ENCODE data around the gene SOS1.

DNA sequence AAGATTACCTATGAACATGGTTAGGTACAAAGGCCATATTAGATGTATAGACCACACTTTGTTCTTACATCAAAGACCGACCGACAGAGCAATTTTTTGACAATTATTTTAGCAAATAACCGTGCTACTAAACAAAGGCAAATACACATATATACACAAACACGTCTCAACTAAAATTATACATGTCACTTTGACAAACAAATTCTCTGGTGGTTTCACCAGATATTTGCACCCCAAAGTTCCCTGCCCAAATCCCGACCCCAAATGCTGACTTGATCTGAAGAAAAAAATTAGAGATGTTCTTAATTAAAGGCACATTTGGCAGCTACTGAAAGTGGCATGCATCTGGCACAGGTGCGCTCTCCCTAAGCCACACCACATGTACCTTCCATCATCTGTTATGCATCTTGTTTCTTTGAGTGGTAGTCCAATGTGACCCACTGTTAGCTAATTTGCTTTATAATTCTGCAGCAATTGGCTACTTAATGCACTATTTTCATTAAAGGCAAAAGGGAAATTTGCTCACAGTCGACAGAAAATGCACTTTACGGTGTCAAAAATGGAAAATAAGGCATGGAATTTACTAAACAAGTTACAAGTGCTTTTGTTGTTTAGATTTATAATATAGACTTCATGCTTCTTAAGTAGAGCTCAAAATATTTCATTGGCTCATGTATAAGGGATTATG, 139.0 kb downstream of the SOS1 start:
- no peak for TF ChIP-seq TAF1 (IDR thresholded peaks at IDR 0.05; ENCODE audit: borderline replicate concordance, low read depth, low read length)
- no peak for TF ChIP-seq JUND (IDR thresholded peaks at IDR 0.05)
- no peak for TF ChIP-seq NFIC (IDR thresholded peaks at IDR 0.05; ENCODE audit: borderline replicate concordance)
- TF ChIP-seq, protein P1, sequence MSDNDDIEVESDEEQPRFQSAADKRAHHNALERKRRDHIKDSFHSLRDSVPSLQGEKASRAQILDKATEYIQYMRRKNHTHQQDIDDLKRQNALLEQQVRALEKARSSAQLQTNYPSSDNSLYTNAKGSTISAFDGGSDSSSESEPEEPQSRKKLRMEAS (IDR thresholded peaks at IDR 0.05; ENCODE audit: low read depth): no peak
- TF ChIP-seq SIN3A (IDR thresholded peaks at IDR 0.05; ENCODE audit: borderline replicate concordance, low read depth, low read length): no peak
- TF ChIP-seq YY1 (IDR thresholded peaks at IDR 0.05; ENCODE audit: low read depth): no peak
- TF ChIP-seq, protein P2, sequence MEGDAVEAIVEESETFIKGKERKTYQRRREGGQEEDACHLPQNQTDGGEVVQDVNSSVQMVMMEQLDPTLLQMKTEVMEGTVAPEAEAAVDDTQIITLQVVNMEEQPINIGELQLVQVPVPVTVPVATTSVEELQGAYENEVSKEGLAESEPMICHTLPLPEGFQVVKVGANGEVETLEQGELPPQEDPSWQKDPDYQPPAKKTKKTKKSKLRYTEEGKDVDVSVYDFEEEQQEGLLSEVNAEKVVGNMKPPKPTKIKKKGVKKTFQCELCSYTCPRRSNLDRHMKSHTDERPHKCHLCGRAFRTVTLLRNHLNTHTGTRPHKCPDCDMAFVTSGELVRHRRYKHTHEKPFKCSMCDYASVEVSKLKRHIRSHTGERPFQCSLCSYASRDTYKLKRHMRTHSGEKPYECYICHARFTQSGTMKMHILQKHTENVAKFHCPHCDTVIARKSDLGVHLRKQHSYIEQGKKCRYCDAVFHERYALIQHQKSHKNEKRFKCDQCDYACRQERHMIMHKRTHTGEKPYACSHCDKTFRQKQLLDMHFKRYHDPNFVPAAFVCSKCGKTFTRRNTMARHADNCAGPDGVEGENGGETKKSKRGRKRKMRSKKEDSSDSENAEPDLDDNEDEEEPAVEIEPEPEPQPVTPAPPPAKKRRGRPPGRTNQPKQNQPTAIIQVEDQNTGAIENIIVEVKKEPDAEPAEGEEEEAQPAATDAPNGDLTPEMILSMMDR (IDR thresholded peaks at IDR 0.05): no peak
- no peak for TF ChIP-seq TEAD4 (IDR thresholded peaks at IDR 0.05; ENCODE audit: borderline replicate concordance, insufficient read depth)
- TF ChIP-seq POLR2AphosphoS5 (IDR thresholded peaks at IDR 0.05; ENCODE audit: low read depth, low read length): no peak
- TF ChIP-seq EP300 (IDR thresholded peaks at IDR 0.05; ENCODE audit: borderline replicate concordance in 1 of 2, low read depth in 1 of 2, low read length in 1 of 2): no peak
- TF ChIP-seq FOXJ3 (CRISPR knock-in tag; IDR thresholded peaks at IDR 0.05): no peak
- TF ChIP-seq MEF2A (IDR thresholded peaks at IDR 0.05; ENCODE audit: borderline replicate concordance, low read depth): no peak
- TF ChIP-seq, protein P3, sequence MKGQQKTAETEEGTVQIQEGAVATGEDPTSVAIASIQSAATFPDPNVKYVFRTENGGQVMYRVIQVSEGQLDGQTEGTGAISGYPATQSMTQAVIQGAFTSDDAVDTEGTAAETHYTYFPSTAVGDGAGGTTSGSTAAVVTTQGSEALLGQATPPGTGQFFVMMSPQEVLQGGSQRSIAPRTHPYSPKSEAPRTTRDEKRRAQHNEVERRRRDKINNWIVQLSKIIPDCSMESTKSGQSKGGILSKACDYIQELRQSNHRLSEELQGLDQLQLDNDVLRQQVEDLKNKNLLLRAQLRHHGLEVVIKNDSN (IDR thresholded peaks at IDR 0.05; ENCODE audit: borderline replicate concordance, low read depth): no peak
- TF ChIP-seq, protein P4, sequence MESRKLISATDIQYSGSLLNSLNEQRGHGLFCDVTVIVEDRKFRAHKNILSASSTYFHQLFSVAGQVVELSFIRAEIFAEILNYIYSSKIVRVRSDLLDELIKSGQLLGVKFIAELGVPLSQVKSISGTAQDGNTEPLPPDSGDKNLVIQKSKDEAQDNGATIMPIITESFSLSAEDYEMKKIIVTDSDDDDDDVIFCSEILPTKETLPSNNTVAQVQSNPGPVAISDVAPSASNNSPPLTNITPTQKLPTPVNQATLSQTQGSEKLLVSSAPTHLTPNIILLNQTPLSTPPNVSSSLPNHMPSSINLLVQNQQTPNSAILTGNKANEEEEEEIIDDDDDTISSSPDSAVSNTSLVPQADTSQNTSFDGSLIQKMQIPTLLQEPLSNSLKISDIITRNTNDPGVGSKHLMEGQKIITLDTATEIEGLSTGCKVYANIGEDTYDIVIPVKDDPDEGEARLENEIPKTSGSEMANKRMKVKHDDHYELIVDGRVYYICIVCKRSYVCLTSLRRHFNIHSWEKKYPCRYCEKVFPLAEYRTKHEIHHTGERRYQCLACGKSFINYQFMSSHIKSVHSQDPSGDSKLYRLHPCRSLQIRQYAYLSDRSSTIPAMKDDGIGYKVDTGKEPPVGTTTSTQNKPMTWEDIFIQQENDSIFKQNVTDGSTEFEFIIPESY (IDR thresholded peaks at IDR 0.05; ENCODE audit: borderline replicate concordance, low read depth): no peak
